ENCODE results near the gene ULBP3. TPM values are rescaled to one million over a fixed set of nuclear protein-coding genes. Genes with fewer than 3 reads are reported as not detected.
A peak's percentile ranks its signal among the peaks of the same experiment; 100 is the strongest.
"Not testable (repeated sequence)": the region's sequence is repeated elsewhere in the genome, so short reads cannot be mapped to it uniquely, and the experiment has no call there.

The ULBP3 gene
- total RNA-seq, 2 donors from 2014 or later = 1.8 to 1.9 TPM

DNA sequence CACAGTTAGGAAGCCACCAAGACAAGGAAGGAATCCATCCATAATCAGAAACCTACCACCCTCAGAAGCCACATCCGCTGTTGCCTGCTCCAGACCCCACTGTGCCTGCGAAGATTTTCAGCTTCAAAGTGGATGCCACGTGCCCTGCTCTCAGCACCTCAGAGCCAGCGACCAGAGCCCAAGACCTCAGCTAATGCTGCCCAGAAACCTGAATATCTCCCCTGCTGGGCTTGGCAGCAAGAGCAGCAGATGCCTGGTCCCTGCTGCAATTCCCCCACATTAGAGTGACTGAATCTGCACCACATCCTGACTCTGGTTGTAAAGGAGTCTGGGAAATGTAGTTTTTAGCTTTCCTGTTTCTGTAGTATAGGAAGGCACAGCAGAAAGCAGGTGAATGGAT lies 10.7 kb upstream of the ULBP3 start:
- Histone ChIP-seq H3K9ac (ENCODE audit: low read depth in 2 of 2, low read length in 2 of 2) (peak overlapping the region in 1 of 2 donors; percentile 12), H3K27me3 (no peaks in the 10 kb centered on the region), H3K4me1 (no peaks in the 10 kb centered on the region), H3K27ac (no peak overlapping the region), H3K9me3 (no peaks in the 10 kb centered on the region), H3K4me3 (no peak overlapping the region), H3K36me3 (no peaks in the 10 kb centered on the region)
- intact Hi-C loops (cut with DNase I) = loop anchor here (2.0 to 5.0 kb wide), 2 partner anchors 253 to 738 kb away; no protein-coding TSS in a partner anchor
- TF ChIP-seq, protein P1, sequence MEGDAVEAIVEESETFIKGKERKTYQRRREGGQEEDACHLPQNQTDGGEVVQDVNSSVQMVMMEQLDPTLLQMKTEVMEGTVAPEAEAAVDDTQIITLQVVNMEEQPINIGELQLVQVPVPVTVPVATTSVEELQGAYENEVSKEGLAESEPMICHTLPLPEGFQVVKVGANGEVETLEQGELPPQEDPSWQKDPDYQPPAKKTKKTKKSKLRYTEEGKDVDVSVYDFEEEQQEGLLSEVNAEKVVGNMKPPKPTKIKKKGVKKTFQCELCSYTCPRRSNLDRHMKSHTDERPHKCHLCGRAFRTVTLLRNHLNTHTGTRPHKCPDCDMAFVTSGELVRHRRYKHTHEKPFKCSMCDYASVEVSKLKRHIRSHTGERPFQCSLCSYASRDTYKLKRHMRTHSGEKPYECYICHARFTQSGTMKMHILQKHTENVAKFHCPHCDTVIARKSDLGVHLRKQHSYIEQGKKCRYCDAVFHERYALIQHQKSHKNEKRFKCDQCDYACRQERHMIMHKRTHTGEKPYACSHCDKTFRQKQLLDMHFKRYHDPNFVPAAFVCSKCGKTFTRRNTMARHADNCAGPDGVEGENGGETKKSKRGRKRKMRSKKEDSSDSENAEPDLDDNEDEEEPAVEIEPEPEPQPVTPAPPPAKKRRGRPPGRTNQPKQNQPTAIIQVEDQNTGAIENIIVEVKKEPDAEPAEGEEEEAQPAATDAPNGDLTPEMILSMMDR (IDR thresholded peaks at IDR 0.05) = no peak
- DNase-seq = no peak

DNA sequence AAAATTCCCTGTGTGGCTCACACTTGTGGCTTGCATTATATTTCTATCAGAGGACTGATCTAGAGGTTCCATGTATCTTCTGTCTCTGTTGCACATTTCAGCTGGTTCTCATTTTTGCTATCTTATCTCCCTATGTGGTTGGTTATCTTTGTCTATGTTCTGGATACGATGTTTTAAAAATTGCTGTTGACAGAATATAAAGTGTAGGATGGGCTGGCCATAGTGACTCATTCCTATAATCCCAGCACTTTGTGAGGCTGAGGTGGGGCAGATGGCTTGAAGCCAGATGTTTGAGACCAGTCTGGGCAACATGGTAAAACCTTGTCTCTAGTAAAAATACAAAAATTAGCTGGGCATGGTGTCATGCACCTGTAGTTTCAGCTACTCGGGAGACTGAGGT lies 9.9 kb upstream of the ULBP3 start:
- no peak overlapping the region for H3K9ac ChIP-seq (ENCODE audit: low read depth in 2 of 2, low read length in 2 of 2)
- no peaks in the 10 kb centered on the region for H3K9me3 ChIP-seq
- intact Hi-C loops (cut with DNase I) = loop anchor here (2.0 to 5.0 kb wide), 2 partner anchors 254 to 739 kb away; no protein-coding TSS in a partner anchor
- H3K27ac ChIP-seq = no peak overlapping the region
- DNase-seq = peak; percentile 66
- no peak overlapping the region for H3K4me3 ChIP-seq
- H3K27me3 ChIP-seq = no peaks in the 10 kb centered on the region
- TF ChIP-seq, protein P1 (IDR thresholded peaks at IDR 0.05) = no peak
- no peaks in the 10 kb centered on the region for H3K4me1 ChIP-seq
- H3K36me3 ChIP-seq = no peaks in the 10 kb centered on the region

DNA sequence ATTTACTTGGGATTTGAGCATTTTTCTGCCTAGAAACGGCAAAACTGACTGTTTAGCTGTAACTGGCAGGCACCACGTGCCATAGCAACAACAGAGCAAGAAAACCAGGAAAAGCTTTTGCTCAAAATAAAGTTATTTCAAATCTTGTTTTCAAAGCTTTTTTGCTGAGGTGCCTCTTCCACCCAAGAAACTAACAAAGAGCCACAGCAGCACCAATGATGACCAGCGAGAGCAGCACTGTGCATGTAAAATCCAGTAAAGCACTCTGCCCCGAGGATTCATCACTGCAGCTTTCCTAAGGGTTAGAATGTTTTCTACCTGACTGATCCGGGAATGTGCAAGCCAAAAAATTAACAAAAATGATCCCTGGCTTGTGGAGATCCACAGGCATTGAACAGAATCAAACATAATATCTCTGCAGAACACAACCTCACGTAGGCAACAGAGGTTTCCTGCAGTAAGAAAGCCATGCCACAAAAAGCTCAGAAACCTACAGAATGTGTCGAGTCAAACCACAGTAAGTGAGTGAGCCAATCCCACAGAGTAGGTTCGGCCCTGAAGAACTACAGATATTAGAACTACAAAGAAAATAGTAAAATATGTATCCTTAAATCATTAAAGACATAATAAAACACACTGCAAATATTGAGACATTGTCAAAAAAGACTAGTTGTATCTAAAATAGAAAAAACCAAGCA lies 7.4 kb upstream of the ULBP3 start:
- no peak overlapping the region for H3K4me3 ChIP-seq
- no peak for DNase-seq
- H3K36me3 ChIP-seq = no peaks in the 10 kb centered on the region
- H3K27ac ChIP-seq = no peak overlapping the region
- H3K9ac ChIP-seq (ENCODE audit: low read depth in 2 of 2, low read length in 2 of 2) = no peak overlapping the region
- H3K4me1 ChIP-seq = no peaks in the 10 kb centered on the region
- H3K9me3 ChIP-seq = no peaks in the 10 kb centered on the region
- no peaks in the 10 kb centered on the region for H3K27me3 ChIP-seq
- intact Hi-C loops (cut with DNase I) = loop anchor here (5.0 kb wide), 1 partner anchor 741 kb away; no protein-coding TSS in a partner anchor
- TF ChIP-seq, protein P1 (IDR thresholded peaks at IDR 0.05) = no peak

DNA sequence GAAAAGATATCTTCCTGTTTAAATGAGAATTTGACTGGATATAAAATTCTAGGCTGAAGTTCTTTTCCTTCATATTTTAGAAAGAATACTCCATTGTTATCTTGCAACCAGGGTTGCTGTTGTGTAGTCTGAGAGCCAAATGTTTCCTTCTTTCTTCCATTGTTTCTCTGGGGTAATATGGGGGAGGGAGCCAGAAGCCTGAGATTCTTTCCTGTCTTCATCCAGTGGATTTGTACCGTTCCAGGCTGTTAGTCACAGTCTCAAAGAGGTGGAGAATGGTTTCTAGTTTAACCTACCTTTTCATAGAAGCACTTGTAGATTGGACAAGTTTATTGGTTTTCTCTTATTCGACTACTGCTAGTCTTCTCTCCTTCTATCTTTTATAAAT lies 6.1 kb upstream of the ULBP3 start:
- Histone ChIP-seq H3K27me3 (no peaks in the 10 kb centered on the region), H3K36me3 (no peaks in the 10 kb centered on the region), H3K4me3 (no peak overlapping the region), H3K27ac (no peak overlapping the region), H3K9ac (ENCODE audit: low read depth in 2 of 2, low read length in 2 of 2) (no peak overlapping the region), H3K4me1 (no peaks in the 10 kb centered on the region), H3K9me3 (no peaks in the 10 kb centered on the region)
- DNase-seq = no peak
- intact Hi-C loops (cut with DNase I) = loop anchor here (5.0 kb wide), 1 partner anchor 742 kb away; no protein-coding TSS in a partner anchor
- TF ChIP-seq, protein P1 (IDR thresholded peaks at IDR 0.05) = no peak

DNA sequence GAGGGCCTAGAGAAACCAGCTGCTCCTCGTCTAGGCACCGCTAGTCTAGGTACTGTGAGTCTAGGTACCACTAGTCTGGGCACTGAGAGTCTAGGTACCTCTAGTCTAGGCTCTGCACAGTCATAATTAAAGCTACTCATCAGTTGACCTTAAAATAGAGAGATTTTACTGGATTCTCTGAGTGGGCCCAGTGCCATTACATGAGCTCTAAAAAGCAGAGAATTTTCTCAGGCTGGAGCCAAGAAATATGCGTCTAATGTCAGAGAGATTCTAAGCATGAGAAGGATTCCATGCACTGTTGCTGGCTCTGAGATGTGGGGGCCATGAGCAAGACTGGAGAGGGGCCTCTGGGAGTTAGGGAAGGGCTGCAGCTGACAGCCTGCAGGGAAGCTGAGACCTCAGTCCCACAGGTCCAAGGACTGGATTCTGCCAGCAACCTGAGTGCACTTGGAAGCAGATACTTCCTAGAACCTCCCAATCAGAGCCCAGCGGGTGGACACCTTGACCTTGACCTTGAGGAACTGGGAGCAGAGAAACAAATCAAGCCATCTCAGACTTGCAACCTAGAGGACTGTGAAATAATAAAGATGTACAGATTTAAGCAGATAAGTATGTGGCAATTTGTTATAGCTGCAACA lies 5.6 kb upstream of the ULBP3 start:
- not testable (repeated sequence) for H3K36me3 ChIP-seq; H3K4me3 ChIP-seq; H3K9me3 ChIP-seq; H3K4me1 ChIP-seq; H3K27me3 ChIP-seq; H3K27ac ChIP-seq; DNase-seq; H3K9ac ChIP-seq (ENCODE audit: low read depth in 2 of 2, low read length in 2 of 2)
- intact Hi-C loops (cut with DNase I) = loop anchor here (5.0 kb wide), 1 partner anchor 743 kb away; no protein-coding TSS in a partner anchor

DNA sequence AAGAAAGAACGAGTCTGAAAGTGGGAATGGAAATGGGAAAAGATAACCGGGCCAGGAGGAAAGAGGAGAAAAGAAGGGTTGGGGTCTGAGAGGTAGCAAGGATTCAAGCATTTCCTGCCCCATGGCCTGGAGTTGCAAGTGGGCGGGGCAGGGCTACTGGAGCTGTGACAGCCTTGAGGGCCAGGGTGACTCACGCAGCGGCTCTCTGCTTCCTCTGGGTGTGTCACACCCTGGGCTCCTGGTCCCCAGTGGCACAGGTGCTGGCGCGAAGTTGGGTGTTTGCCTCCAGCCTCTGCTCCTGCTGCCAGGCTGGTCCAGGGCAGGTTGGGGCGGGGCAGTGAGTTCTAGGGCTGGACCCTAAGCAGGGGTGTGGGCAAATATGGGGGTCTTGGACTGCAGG lies 3.3 kb upstream of the ULBP3 start:
- Histone ChIP-seq H3K9ac (ENCODE audit: low read depth in 2 of 2, low read length in 2 of 2) (no peak overlapping the region), H3K27me3 (no peaks in the 10 kb centered on the region), H3K4me3 (no peak overlapping the region), H3K27ac (no peak overlapping the region), H3K36me3 (no peaks in the 10 kb centered on the region), H3K4me1 (no peaks in the 10 kb centered on the region), H3K9me3 (no peaks in the 10 kb centered on the region)
- DNase-seq = peak; percentile 93
- TF ChIP-seq, protein P1 (IDR thresholded peaks at IDR 0.05) = no peak
- intact Hi-C loops (cut with DNase I) = no loop called here

All from colonic mucosa (tissue), 4 donors.